GM13976 (cell line): Measurements from ENCODE around the gene TMEM270.
A peak's percentile ranks its signal among the peaks of the same experiment; 100 is the strongest.

Source experiments
- DNase-seq: peaks from one replicate; pipeline ENCODE4 v3.0.0; 2012; ENCODE audit warnings: low spot score
- in situ Hi-C: fragments of 300-500 bp; cut with MboI; formaldehyde crosslinking; loops from one replicate; pipeline ENCODE4 v1.12.0; 2022; ENCODE audit warnings: low sequenced_read_pairs, mixed read lengths, inconsistent platforms; ENCODE audit not compliant: unreplicated experiment
- TF ChIP-seq, protein P1 (sequence below): IDR thresholded peaks from 2 replicates; pipeline ENCODE4 v1.5.1; 2012; ENCODE audit warnings: borderline replicate concordance, mild to moderate bottlenecking; ENCODE audit not compliant: insufficient read depth; ENCODE audit errors: extremely low read depth, missing control alignments, control extremely low read depth

The TMEM270 gene

DNA sequence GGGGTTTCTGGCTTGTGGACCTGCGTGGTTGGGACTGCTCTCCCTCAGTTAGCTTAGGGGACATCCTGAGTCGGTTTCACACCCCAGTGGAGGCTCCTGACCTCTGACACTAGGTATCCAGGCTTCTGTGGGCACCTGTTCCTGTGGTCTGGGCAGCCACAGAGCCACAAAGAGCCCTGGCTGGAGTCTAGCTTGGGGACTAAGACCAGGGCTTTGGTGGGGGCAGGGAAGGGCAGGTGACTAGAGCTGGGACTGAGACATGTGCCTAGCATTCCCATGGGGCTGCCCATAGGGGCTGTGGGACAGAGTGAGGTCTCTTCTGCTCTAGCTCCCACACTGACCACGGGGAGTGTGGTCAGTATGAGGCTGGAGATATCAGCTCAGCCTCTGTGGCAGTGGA, 4.0 kb upstream of the TMEM270 start:
- in situ Hi-C loops = no loop called here
- DNase-seq = no peak
- TF ChIP-seq, protein P1, sequence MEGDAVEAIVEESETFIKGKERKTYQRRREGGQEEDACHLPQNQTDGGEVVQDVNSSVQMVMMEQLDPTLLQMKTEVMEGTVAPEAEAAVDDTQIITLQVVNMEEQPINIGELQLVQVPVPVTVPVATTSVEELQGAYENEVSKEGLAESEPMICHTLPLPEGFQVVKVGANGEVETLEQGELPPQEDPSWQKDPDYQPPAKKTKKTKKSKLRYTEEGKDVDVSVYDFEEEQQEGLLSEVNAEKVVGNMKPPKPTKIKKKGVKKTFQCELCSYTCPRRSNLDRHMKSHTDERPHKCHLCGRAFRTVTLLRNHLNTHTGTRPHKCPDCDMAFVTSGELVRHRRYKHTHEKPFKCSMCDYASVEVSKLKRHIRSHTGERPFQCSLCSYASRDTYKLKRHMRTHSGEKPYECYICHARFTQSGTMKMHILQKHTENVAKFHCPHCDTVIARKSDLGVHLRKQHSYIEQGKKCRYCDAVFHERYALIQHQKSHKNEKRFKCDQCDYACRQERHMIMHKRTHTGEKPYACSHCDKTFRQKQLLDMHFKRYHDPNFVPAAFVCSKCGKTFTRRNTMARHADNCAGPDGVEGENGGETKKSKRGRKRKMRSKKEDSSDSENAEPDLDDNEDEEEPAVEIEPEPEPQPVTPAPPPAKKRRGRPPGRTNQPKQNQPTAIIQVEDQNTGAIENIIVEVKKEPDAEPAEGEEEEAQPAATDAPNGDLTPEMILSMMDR = no peak

DNA sequence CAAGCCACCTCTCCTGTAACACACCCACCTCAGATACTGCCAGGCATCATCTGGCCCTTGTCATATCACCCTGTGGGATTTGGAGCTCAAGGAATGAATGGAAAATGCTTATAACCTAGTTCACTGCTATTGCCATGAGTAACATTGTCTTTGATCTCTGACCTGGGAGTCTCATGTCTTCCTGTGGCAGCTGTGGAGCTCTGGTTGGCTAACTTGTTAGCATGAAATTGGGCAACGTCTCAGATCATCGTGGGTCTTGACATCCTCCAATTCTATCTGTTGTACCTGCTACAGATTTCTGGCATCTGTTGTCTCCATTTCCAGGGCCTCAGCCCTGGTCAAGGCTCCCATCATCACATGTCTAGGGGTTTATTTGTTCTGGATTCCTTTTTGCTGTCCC, 2.2 kb upstream of the TMEM270 start:
- DNase-seq = no peak
- in situ Hi-C loops = no loop called here
- TF ChIP-seq, protein P1 = no peak

DNA sequence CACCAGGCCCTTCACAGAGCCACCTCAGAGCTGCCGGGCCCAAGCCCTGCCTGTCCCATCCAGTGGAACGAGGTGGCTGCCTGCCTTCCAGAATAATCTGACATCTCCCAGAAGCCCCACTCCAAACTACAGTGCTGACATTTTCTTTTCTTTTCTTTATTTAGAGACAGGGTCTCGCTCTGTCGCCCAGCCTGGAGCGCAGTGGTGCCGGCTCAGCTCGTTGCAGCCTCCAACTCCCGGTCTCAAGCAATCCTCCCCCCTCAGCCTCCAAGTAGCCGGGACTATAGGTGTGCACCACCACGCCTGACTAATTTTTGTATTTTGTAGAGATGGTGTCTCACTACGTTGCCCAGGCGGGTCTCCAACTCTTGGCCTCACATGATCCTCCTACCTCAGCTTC, 346 bp downstream of the TMEM270 start:
- in situ Hi-C loops = no loop called here

DNA sequence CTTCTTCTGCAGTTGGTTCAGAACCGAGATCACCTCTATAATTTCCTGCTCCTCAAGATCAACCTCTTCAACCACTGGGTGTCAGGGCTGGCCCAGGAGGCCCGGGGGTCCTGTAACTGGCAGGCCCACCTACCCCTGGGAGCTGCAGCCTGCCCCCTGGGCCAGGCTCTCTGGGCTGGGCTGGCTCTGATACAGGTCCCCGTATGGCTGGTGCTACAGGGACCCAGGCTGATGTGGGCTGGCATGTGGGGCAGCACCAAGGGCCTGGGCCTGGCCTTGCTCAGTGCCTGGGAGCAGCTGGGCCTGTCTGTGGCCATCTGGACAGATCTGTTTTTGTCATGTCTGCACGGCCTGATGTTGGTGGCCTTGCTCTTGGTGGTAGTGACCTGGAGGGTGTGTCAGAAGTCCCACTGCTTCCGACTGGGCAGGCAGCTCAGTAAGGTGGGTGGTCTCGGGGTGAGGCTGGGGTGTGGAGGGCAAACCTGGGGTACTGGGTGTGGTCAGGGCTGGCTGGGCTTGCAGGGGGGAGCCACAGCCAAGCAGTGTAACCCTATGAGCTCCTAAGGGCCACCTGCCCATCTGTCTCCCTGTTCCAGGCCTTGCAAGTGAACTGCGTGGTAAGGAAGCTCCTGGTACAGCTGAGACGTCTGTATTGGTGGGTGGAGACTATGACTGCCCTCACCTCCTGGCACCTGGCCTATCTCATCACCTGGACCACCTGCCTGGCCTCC, 4.2 kb downstream of the TMEM270 start:
- TF ChIP-seq, protein P1 = no peak
- in situ Hi-C loops = no loop called here
- no peak for DNase-seq

More for the DNA sequence above, 346 bp downstream of the TMEM270 start:
- no peak for DNase-seq
- TF ChIP-seq, protein P1 = no peak

DNA sequence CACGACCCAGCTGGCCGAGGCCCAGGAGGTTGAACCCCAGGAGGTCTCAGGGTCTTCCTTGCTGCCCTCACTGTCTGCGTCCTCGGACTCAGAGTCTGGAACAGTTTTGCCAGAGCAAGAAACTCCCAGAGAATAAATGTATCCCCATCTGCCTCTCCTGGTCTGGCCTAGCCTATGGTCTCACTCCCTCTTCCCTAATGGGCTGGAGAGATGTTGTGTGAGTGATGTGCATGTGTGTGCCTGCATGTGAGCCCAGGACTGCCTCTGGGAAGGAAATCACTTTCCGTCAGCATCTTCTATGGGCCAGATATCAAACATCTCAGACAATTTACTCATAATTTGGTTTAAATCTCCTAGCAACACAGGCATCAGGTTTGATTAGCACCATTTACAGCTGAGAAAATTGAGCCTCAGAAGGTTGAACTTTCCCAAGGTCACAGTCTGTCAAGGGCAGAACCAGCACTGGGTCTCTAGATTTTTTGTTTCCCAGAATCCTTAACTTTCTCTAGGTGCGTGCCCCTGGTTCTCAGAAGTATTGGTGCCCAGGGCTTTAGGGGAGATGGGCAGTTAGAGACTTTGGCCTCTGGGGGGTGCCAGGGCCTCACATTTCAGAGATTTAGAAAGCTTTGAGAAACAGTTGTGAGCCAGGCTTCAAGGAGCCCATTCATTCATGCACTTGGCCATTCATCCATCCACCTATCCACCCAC, 4.9 kb downstream of the TMEM270 start:
- TF ChIP-seq, protein P1 = peak; percentile 43
- peak; percentile 69 for DNase-seq
- in situ Hi-C loops = no loop called here

DNA sequence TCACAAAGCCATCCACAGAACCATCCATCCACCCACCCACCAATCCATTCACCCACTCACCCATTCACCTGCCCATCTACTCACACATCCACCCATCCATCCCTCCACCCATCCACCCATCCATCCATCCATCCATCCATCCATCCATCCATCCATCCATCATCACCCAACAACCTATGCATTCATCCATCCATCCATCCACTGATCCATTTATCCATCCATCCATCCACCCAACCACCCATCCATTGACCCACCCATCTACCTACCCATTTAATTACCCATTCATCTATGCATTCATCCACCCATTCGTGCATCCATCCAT, 5.4 kb downstream of the TMEM270 start:
- TF ChIP-seq, protein P1 = no peak
- no peak for DNase-seq
- in situ Hi-C loops = no loop called here
